HG03432 (cell line): ENCODE results near the gene UBE2QL1.
A peak's percentile ranks its signal among the peaks of the same experiment; 100 is the strongest.

Experiments
- ATAC-seq: cut with Tn5 transposase; IDR thresholded peaks from one replicate; pipeline ENCODE4 v1.9.1; 2021; ENCODE audit warnings: mild to moderate bottlenecking, moderate library complexity; ENCODE audit not compliant: unreplicated experiment

UBE2QL1 gene

DNA sequence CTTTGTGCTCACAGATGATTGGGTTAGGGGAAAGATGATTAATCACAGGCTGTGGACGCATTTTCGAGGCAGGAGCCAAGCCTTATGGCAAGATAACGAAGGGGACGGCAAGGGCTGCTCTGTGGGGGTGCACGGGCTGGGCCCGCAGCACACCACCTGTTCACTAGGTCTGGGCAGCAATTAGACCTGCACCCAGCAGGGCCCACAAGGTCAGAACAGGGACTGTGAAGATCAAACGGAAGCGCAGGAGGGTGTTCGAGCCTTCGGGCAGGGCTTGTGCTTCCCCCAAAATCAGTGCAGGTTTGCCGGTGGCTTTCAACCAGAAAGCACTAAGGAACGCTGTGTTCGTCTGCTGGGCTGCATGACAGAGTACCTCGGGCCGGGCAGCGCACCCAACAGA, 73.7 kb downstream of the UBE2QL1 start:
- ATAC-seq, result no peak

DNA sequence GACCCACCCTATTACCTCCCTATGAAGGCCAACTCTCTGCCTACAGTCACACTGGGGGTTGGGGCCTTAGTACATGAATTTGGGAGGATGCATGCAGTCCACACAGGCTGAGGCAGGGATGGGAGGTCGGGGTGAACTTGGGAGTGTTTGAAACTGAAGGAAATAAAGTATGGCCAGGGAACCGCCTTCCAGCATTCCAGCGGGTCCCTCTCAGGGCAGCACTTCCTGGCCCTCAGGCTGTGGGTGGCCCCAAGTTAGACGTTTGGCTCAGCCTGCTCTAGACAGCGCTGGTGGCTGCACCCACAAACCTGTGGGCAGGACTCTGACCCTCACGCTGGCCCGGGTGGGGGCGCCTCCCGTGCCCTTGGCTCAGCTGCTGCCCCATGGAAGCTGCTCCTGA, 74.3 kb downstream of the UBE2QL1 start:
- no peak for ATAC-seq

DNA sequence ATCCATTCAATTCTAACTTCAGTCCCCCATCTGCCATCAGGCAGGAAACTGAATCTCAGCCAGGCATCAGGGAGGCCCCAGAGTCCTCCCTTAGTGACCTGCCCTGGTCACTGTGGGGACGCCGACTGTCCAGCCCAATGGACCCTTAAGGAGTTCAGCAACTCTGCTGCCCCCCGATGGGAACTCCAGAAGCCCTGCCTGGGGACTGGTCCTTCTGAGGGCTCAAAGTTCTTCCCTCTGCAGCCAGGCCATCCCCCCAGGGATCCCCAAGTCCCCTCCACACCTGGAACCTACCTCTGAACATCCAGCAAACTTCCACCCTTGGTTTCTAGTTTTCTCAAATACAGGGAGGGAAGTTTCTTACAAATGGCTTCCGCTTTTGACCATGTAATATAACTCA, 76.8 kb downstream of the UBE2QL1 start:
- no peak for ATAC-seq

DNA sequence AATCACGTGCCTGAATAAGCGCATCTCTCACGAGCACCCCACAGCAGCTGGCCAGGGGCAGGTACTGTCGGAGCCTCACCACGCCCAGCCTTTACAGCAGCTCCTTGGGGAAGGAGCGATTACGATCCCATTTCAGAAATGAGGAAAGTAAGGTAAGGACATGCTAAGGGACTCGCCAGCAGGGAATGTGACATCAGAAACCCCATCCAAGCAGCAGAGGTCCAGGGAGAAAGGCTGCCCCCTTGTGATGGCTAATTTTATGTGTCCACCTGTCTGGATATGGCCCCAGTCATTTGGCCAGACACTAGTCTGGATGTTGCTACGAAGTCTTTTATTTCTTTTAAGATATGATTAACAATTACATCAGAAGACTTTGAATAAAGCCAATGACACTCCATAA, 77.3 kb downstream of the UBE2QL1 start:
- ATAC-seq, result peak; percentile 66

DNA sequence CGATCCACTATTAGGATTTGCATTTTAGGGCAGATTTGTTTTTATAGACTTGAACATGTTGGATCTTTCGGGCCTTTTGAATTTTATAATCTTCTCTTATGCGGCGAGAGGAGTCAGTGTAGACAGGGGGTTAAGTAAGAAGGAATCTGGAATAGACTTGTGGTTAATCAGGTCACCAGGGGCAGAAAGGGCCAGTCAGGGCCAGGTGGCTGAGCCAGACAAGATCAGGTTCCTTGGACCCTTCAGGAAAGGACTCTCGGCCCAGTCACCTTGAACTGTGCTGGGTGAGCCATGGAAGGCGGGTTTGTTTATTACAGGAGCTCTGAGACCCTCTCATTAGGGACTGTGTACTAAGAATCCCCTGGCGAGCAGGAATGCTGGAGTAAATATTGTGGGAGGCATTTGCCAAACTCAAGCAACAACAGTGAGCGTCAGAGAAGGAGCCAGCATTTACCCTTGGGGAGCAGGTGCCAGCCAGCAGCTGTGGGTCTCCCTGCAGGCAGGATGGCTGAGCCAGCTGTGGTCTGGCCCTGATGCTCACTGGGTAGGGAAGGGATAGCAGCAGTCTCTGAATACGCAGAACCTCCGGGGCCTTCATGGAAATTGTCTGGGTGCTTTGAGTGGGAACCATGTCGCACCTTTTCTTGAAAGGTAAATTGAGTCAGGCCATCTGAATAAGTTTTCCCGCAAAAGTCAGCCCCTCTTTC, 79.2 kb downstream of the UBE2QL1 start:
- no peak for ATAC-seq

DNA sequence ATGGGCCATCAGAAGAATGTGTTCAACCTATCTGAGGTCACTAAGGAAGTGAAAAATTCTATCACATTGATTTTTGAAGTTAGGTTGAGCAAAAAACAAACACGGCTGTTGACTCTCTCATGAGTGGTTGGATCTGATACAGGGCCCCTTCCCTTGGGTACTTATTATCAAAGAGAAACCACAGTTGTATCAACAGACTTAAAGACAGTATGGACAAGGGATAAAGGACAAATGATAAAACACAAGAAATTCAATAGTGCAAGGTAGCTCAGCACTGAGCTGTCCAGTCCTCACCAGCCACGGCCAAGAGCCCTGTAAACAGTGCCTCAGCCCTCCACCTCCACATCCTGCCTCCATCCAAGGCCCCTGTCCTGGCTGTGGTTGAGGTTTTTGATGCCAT, 86.9 kb downstream of the UBE2QL1 start:
- no peak for ATAC-seq

DNA sequence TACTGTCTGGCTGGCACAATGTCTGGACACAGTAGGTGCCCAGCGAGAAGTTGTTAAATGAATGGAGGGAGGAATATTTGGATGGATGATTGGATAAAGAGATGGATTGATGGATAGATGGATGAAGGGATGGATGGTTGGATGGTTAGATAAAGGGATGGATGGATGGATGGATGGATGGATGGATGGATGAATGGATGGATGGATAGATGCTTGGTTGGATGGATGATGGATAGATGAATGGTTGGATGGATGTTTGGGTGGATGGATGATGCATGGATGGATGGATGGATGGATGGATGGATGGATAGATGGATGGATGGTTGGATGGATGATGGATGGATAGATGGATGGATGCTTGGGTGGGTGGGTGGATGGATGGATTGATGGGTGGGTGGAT, 90.4 kb downstream of the UBE2QL1 start:
- no peak for ATAC-seq

DNA sequence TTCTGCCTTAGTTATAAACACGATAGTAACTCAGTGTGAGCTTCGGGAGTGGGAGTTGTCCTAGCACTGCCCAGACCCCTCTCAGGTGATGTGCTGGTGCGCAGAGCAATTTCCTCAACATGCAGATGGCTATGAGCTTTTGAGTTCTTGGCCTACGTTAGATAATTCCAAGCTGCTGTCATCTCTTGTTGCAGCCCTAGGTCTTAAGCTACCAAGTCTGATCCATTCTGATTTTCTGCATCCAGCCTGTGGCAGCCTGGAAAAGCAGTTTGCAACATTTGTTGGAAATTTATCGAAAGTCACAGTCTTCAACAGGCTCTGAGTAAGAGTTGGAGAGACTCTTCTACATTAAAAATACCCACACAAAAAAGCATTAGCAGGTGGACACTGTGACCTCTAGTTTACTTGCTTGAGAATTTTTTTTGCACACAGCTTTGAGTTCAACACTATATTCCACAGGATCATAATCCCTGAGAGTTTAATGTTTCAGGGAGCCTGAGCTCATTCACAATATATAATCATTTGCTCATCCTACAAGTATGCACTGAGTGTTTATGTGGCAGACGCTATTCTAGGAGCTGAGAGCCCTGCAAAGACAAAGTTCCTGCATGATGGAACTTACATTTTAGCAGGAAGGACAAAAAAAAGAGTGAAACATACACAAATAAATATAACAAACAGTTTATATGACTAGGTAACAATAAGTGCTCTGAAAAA, 91.6 kb downstream of the UBE2QL1 start:
- ATAC-seq, result no peak

DNA sequence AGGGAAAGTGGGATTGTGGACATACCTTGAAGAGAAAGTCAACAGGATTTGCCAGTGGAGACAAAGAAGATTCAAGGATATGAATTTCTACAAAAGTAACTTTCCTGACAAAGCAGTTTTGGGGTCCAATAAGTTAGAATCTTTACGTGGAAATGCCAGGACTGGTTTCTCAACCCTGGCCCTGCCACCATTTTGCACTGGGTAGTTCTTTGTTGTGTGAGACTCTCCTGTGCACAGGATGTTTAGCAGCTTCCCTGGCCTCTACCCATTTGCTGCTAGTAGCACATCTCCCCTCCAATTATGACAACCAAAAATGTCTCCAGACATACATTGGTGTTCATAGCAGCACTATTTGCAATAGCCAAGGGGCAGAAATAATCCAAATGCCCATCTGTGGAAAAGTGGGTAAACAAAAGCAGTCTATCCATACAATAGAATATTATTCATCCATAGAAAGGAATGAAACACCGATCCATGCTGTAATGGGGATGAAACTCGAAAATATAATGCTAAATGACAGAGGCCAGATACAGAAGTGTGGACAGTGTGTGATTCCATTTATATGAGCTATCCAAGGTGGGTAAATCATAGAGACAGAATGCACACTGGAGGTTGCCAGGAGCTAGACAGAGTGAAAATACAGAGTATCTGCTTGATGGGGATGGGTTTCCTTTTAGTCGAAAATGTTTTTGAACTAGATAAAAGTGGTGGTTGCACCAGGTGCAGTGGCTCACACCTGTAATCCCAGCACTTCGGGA, 92.8 kb downstream of the UBE2QL1 start:
- ATAC-seq, result no peak

DNA sequence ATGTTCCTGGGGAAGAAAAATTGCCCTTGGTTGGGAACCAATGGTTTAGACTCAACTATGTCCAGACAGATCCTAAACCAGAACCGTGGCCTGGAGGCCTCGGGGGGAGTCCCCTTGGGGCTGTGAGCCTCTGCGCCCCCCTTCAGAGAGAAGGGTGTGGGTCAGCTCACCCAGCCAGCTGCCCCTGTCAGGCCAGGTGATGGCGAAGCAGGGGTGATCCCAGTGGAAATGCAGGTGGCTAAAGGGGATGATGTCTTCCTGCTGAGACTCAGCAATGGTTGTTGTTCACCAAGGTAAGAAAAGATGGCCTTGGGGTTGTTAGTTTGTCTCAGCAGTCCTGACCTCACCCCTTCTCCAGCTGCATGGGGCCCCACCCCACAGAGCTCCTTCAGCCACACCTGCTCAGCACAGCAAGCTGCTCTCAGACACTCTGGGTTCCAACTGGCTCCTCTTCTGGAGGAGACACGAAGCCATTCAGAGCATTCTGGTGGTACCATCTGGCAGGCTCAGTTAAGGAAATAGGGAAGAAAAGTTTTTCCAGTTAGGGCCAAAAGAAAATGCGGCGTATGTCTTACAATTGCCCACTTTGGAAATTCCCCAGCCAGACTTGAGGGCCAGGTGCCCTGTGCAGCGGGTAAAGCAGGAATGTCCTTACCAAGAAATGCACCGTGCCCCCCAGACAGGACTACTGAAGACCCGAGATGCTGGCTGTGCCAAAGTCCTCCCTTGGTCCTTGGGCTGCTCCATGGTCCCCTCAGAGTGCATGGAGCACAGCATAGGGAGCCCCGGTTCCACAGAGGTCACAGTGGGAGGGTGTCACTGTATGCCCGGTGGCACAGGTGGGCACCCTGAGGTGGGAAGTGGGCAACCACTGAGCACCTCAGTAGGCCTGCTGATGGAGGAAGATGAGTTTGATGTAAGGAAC, 94.0 kb downstream of the UBE2QL1 start:
- ATAC-seq, result no peak

DNA sequence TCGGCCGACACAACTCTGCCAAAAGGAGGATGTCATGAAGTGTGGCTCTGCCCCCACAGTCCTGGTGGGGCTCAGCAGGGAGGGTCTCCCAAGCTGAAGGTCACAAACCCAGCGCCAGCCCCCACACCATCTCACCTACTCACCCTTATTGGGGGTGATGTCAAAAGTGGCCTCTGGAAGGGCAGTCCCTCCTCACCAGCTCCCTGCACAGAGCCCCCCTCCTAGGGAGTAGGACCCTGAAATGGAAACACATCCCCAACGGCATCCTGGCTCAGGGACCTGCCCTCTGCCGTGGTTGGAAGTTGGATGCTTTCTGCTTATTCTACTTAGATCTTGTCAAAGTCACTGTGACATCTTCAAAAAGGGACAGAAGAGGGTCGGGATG, 94.7 kb downstream of the UBE2QL1 start:
- no peak for ATAC-seq

DNA sequence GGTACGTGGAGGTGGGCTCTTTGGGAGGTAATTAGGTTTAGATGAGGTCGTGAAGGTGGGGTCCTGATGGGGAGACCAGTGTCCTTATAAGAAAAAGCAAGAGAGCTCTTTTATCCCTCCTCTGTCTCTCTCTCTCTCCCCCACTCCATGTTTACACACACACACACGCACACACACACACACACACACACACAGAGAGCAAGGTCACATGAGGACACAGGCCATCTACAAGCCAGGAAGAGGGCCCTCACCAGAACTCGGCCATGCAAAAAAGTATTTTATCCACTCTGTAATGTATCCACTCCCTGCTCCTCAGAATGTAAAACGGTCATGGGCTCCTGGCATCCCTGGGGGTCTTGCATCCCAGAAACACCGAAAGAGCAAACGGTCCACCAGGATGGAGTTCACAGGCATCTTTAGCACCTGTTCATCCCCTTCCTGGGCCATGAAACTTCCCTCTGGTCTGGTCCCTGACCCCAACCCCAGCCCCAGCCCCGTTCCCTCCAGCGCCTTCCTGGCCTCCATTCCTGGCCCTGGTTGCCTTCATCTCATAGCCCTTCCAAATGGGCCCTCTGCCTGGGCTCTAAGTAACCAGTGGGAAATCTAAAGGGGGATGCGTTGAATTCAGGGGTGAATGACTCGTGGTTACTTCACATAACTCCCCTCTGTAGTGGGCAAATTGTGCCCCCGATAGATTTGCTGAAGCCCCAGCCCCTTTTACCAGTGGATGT, 95.3 kb downstream of the UBE2QL1 start:
- ATAC-seq, result no peak
